Measurements from ENCODE around the gene CLEC17A.
"Not testable (repeated sequence)": the region's sequence is repeated elsewhere in the genome, so short reads cannot be mapped to it uniquely, and the experiment has no call there.

The CLEC17A gene

DNA sequence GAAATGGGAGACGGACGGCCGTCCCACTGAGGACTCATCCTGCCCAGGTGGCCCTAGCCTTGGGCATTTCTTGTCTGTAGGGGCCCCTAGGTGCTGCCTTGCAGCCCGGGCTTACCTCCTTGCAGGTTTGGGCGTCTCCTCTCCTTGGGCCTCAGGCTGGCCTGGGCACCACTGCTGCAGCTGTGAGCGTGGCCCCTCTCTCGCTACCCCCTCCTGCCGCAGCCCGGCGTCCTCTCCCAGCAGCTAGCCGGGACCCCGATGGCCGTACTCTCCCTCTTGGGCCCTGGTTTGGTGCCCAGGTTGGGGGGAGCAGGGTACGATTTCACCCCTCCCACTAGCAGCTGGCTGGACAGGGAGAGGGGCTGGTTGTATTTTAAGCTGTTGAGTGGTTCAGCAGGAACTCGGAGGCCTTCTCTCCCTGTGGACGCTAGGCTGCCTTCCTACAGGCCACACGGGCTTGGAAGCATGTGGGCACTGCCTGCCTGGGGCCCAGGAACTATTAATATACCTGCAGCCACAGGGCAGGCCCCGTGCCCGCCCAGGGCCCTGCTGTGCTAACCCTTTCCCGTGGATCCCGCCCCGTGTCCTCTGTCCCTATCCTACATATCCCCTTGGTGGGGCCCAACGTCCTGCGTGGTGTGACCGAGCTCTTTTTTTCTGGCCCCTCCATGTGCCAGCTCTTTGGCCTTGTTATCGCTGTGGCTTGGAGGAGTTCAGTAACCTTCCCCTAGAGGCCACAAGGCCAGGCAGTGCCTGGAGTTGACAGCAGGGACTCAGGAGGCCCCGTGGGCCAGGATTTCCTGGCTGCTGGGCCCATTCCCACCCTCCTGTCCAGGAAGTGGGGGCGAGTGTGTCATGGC, 22.7 kb upstream of the CLEC17A start:
- no peak for DNase-seq

DNA sequence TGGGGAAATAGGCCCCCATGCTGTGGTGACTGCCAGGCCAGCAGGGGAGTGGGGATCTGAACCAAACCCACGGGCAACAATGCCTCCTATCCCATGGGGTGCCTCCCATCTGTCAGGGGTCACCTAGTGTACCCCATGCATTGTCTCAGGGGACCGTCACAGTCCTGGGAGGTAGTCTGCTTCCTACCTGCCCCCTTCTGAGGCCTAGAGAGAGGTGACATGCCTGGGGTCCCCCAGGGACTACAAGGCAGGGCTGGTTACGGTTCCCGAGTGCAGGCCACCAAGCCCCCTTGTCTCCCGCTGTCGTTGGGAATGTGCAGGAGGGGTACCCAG, 22.1 kb upstream of the CLEC17A start:
- no peak for DNase-seq

DNA sequence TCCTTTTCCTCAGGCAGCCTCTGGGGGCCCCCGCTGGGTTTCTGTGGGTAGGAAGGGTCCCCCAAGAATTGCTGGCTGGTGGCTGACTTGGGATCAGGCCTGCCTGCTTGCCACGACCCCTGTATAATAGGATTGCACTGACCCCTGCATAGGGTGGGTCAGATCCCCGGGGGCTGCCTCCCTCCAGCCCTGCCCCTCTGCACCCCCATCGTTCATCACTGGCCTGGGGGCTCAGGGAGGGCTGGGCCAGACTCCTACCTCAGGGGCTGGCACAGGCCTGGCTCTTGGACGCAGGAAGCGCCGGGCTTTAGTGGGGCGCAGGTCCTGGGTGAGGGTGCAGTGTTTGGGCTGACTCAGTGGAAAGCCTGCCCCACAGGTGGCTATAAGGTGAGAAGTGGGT, 21.6 kb upstream of the CLEC17A start:
- no peak for DNase-seq

DNA sequence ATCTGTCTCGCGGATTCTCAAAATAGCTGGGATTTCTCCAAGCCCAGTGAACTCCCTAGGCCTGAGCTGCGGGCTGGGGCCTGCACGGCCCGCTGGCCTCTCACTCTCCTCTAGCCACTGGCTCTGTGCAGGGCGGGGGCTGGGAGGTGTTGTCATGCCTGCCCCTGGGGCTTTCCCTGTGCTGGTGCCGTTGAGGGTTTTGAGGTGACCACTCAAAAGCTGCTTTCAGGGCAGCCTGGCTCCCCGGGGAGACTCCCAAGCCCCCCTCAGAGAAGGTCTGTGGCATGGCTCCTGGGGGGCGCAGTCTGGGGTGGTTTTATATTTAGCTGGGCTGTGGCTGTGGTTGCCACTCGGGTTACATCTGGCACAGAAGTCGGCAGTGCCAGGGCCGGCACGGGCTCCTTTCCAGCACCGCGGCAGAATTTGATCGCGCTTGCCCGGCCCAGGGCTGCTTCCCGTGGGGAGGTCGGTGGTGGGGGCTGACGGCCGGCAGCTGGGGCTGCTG, 21.0 kb upstream of the CLEC17A start:
- DNase-seq, result no peak

DNA sequence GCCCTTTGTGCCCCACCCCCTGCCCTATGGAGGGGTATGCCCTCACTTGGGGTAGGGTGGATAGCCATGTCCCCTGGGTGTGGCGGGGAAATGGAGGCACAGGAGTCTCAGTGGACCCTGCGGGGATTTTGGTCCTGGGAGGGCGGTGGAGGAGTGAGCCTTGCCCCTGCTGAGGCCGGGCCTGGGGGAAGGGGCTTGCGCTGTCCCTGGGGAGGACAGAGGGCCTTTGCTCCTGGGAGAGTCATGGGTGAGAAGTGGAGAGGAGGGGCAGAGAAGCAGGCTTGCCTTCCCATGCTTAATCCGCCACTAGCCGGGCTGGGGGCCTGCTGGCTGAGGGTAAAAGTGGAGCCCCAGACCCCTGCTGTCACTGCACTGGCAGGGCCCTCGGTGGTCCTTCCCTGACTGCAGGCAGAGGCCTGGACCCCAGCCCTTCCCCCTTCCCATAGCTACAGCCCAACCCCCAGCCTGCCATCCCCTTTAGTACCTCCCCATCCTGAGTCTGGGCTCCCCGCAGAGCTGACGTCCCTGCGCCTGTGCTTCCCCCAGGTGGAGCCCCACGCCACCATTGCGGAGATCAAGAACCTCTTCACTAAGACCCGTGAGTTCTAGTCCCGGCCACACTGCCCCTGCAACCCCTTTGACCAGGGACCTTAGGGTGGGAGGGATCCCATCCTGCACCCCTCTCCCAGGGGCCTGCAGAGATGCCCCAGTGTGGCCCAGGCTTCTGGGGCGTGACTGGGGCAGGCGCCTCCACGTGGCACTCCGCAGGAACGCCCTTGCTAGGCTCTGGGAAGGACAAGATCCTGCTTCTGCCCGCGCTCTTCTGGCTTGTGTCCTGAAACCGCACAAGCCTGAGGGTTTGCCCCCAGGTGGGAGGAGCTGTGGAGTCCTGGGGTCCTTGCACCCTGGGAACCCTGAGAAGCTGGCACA, 20.0 kb upstream of the CLEC17A start:
- no peak for DNase-seq

DNA sequence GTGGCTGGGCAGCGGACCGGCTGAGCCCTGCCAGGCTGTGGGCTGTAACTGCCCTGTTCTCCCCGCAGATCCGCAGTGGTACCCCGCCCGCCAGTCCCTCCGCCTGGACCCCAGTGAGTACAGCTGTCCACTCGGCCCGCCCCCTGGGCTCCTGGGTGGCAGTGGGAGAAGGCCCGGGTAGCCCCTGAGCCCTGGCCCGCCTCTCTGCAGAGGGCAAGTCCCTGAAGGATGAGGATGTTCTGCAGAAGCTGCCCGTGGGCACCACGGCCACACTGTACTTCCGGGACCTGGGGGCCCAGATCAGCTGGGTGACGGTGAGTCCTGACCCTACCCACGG, 19.3 kb upstream of the CLEC17A start:
- DNase-seq, result no peak

DNA sequence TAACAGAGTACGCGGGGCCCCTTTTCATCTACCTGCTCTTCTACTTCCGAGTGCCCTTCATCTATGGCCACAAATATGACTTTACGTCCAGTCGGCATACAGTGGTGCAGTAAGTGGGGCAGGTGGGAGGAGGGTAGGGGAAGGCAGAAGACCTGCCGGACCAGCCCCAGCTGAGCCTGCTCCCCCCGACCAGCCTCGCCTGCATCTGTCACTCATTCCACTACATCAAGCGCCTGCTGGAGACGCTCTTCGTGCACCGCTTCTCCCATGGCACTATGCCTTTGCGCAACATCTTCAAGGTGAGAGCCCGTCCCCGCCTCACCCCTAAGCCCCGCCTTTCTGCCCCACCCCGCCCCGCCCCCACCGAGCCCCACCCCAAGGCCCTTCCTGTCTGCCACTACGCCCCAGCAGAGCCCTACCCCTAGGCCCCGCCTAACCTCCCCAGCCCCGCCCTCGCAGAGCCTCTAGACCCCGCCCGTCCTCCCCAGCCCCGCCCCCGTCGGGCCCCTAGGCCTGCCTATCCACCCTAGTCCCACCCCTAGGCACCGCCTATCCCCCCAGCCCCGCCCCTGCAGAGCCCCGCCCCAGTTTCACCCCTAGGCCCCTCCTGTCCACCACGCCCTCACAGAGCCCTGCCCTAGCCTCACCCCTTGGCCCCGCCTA, 18.8 kb upstream of the CLEC17A start:
- DNase-seq, result no peak

DNA sequence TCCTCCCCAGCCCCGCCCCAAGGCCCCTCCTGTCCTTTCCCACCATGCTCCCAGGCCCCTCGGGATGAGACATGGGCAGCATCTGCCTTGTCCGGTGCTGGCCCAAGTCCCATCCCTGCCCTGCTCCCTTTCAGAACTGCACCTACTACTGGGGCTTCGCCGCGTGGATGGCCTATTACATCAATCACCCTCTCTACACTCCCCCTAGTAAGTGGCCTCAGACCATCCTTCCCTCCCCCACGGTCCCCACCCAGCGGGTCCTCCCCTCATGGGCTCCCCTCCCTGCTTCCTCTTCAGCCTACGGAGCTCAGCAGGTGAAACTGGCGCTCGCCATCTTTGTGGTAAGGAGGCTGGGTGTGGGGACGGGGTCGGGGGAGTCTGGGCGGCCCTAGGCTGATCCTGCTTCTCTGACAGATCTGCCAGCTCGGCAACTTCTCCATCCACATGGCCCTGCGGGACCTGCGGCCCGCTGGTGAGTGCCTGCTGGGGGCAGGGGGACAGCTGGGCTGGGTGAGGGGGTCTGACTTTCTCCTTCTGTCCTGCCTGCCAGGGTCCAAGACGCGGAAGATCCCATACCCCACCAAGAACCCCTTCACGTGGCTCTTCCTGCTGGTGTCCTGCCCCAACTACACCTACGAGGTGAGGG, 18.1 kb upstream of the CLEC17A start:
- not testable (repeated sequence) for DNase-seq

DNA sequence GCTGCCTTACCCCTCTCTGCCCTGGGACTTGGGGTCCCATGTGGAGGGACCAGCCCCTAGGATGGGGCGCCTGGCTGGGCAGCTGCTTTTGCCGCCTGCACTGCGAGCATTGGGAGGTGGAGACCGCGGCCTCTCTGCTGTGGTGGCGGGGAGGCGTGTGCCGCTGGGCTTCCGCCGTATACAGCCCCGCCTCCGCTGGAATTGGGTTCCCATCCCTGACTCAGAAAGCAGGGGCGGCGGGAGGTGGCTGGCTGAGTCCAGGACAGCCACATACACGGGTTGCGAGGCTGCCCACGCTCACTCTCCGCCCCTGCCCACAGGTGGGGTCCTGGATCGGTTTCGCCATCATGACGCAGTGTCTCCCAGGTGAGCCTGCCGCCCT, 17.6 kb upstream of the CLEC17A start:
- DNase-seq, result no peak

DNA sequence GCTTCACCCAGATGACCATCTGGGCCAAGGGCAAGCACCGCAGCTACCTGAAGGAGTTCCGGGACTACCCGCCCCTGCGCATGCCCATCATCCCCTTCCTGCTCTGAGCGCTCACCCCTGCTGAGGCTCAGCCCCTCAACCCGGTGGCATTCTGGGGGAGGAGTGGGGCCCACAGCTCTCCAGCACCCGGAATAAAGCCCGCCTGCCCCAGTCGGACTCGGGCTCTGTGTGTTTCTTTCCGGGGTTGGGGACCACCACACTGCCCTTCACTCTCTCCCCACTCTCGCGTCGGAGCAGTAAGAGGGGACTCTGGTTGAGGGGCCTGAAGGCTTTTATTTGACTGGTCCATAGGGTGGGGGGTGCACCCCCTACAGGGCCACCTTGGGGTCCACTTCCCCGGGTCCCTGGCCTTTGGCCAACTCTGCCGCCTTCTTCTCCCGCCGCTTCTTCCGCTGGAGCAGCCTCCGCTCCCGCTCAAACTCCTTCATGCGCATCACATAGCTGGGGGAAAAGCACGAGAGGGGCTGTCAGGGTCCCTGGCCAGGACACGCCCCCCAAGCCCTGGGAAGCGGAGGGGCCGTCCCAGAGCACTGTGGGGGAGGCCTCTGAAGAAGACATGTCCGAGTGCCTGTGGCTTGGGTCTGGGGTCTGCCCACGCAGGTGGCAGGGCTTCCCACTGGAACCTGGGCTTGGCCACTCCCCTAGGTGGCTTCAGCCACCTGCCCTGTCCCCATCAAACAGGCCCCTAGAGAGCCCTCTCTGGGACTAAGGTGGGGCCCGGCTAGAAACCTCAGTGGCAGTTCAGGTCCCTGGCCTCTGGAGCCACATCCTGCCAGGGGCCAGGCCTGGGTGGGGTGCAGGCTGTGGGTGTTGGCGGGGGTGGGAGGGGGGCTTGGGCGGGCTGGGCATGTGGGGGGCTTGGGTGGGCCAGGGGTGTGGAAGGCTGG, 16.8 kb upstream of the CLEC17A start:
- no peak for DNase-seq

DNA sequence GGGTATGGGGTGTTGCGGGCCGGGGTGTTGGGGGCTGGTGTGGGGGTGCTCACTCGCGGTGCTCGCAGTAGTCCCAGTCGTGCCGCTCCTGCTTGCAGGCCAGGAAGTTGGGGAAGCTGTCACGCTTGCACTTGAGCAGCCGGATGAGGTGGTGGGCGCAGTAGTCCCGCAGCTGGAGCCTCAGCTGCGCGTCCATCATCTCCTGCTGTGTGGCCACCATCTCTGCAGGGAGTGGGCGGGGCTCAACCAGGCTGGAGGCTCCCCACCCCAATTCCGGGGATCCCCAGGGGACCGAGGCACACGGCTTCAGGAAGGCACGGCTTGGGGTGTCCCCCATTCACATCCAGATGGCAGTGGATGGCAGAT, 16.2 kb upstream of the CLEC17A start:
- DNase-seq, result no peak

DNA sequence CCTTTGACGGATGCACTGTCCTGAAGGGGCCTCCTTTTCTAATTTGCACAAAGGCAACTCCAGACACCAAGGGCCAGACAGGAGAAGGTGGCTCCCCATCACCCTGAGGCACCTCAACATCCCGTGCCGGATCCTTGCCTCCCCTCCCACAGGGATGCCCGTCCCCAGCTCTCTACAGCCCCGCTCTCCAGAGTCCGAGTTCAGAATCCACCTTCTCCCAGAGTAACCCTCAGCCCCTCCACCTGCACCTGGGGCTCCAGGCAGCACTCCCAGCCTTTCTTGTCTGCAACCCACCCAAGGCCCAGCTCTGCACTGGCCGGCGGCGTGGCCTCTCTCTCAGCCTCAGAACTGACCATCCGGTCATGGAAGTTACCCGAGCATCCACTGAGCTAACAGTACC, 15.8 kb upstream of the CLEC17A start:
- DNase-seq, result no peak

DNA sequence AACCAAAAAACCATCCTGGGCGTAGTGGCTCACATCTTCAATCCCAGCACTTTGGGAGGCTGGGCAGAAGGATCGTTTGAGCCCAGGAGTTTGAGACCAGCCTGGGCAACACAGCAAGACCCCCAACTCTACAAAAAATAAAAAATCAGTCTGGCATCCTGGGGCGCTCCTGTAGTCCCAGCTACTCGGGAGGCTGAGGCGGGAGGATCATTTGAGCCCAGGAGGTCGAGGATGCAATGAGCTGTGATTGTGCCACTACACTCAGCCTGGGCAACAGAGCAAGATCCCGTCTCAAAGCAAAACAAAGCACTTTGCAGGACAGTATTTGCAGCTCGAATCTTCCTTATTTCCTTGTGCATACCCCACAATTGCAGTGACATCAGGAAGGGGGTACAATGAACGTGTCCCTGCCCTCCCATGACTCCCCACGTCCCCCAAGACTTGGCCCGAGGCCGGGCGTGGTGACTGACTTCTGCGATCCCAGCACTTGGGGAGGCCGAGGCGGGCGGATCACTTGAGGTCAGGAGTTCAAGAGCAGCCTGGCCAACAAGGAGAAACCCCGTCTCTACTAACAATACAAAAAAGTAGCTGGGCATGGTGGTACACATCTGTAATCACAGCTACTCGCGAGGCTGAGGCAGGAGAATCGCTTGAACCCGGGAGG, 11.9 kb upstream of the CLEC17A start:
- no peak for DNase-seq

DNA sequence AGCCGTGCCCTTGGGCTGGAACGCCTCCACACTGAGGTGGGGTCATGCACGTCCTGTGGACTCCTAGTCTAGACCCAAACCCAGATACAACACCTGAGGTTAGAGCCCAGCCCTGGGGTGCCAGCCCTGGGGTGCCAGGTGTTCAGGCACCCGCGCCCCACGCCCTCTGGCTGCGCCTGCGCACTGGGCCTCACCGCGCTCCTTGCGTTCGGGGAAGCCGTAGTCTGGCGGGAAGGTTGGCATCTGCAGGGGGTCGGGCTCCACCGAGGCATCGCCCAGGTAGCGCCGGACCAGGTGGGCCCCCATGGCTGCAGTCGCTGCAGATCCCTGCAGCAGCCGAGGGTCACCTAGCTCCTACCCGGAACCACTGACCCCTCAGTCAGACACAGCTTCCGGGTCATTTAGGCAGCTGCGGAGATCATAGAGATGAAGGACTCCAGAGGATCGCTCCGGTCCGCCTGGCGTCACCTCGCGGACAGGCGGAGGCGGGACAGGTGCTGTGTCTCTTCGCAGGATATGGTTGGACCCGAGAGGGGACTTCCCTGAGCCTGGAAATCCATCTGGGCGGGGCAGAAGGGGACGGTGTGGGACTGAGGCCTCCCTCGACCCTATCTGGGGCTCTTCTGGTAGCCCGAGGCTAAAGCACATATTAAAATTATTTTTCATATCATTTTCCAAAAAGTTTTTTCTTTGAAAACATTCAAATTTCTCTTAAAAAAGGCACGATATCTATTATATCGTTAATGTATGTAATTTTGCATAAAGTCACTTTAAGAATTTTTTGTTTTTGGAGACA, 11.0 kb upstream of the CLEC17A start, which contains the start of gene NDUFB7:
NDUFB7 (minus strand) TSS at position 372 of the 796 bp plus-strand sequence; CDS start at position 306, 66 bp downstream.
- DNase-seq, result peak; percentile 72

DNA sequence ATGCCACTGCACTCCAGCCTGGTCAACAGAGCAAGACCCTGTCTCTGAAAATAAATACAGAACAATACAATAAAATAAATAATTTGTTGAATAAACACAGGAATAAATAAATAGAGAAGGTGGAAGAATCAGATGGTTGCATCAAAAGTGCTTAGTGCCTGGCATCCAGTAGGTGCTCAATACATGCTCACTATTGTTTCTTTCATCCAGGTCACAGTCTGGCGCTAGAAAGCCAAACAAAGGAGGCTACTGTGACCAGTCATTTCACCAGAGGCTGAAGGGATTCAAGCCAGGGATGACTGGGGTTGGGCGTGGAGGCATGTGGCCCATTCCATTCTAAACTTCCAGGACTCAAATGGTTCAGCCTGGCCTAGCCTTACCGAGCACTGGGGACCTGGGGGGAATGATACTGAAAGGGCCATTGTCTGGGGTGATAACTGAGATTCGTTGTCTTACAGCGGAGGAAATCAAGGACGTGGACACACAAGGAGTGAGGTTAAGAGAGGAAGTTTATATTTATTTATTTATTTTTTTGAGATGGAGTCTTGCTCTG, 7.4 kb upstream of the CLEC17A start:
- DNase-seq, result no peak

DNA sequence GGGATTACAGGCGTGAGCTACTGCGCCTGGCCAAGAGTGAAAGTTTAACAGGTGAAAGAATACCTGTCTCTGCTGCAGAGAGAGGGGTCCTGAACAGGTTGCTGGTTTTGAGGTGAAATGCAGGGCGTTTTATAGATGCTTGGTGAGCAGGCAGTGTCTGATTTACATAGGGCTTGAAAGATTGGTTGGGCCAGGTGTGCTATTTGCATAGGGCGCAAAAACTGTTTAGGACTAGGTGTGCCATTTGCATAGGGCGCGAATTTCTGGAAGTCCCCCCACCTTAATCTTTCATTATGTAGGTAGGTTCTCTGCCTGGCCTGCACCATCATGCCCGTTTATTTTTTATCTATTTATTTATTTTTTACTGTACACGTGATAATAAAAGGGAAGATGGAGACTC, 6.5 kb upstream of the CLEC17A start:
- DNase-seq, result no peak

DNA sequence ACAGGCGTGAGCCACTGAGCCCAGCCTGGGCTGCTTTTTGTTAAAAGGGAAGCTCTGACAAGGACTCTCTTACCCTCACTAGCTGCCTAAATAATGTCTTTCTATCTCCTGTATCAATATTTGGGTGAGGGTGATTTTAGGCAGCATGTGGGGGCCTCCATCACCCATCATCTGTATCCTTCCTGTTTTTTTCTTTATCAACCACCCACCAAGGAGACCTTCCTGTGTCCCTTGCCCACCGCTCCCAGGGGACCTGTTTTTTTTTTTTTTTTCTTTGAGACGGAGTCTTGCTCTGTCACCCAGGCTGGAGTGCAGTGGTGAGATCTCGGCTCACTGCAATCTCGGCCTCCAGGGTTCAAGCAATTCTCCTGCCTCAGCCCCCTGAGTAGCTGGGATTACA, 5.6 kb upstream of the CLEC17A start:
- no peak for DNase-seq

DNA sequence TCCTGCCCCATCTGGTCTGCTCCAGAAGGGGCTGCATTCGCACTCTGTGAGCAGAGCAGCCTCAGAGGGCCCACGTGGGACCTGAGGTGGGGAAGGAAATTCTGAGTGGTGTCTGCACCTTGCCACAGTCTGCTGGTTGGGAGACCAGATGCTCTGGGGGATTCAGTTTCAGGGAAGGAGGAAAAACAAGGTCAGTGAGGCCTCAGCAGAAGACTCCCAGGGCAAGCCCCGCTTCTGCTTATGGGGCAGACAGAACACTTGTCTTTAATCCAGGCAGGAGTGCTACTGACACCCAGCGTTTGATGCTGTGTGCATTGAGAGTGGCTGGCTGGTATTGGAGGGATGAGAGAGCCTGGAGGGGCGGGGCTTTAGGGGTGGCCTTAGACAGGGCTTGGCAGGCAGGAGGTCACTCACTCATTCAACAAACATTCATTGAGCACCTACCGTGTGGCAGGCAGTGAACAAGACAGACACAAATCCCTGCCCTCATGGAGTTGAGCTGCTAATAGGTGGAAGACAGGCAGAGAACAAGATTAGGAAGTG, 4.9 kb upstream of the CLEC17A start:
- peak; percentile 90 for DNase-seq

DNA sequence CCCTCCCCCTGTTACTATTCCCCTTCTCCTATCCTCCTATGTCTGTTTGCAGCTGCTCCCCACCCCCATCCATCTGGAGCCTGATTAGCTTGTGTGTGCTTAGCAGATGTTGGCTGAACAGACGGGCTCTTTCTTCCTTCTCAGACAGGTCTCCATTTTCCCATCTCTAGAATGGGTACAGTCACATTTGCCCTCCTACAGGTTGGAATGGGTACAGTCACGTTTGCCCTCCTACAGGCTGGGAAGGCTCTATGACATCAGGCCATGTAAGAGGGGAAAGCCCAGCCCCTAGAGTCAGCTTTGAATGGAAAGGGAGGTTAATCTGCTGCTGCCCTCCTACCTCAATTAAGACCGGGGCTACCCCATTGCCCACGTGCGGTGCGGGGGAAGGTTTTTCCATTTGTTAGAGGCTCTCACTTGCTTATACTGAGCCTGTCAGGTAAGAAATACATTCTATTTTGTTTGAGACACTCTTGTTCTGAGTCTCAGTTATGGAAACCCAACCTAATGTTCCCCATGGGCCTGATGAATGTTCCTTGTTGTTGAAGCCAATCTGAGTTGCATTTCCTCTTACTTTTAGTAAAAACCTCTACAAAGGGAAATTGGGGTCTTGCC, 2.2 kb upstream of the CLEC17A start:
- no peak for DNase-seq
